Left ventricle myocardium inferior (tissue), 1 donor: Measurements from ENCODE around the gene NUDT17. TPM values are rescaled to one million over a fixed set of nuclear protein-coding genes. Genes with fewer than 3 reads are reported as not detected.

ENCODE experiments used
- DNase-seq: peaks from one replicate; pipeline ENCODE4 v3.0.0-alpha.2; 2020
- H3K27ac ChIP-seq: fragments of 200-600 bp; replicated peaks from 2 replicates; pipeline ENCODE4 v1.8.0; 2021
- H3K27me3 ChIP-seq: fragments of 200-600 bp; 2 replicates; pipeline ENCODE4 v1.8.0; 2021; ENCODE audit warnings: low read depth
- H3K36me3 ChIP-seq: fragments of 200-600 bp; 2 replicates; pipeline ENCODE4 v1.8.0; 2021
- H3K4me1 ChIP-seq: fragments of 200-600 bp; 2 replicates; pipeline ENCODE4 v1.8.0; 2021
- H3K4me3 ChIP-seq: fragments of 200-600 bp; 2 replicates; pipeline ENCODE4 v1.8.0; 2021; ENCODE audit warnings: mild to moderate bottlenecking, moderate library complexity
- H3K9me3 ChIP-seq: fragments of 200-600 bp; replicated peaks from 2 replicates; pipeline ENCODE4 v1.8.0; 2021
- intact Hi-C: fragments of 100-400 bp; cut with micrococcal nuclease; formaldehyde crosslinking; loops from one replicate; pipeline ENCODE4 v1.11.0; 2022
- long read RNA-seq: library from polyadenylated mRNA; unstranded; transcript quantifications from one replicate; pipeline ENCODE4 v2.0.0, GENCODE V29; 2021
- total RNA-seq: library from RNA; stranded (reverse); fragmentation: NEBNext Ultra II Directional; extraction: Animal tissue kit (Norgen Biotek cat#: 25700); gene quantifications from one replicate; pipeline ENCODE4 v1.2.1, GENCODE V29; 2021
- TF ChIP-seq, protein P1 (sequence below): fragments of 200-600 bp; IDR thresholded peaks from 2 replicates; pipeline ENCODE4 v1.8.0; 2021; ENCODE audit warnings: antibody characterized with exemption, mild to moderate bottlenecking, borderline replicate concordance
- donor health status: DM: no; HTN: yes; CAD: no; lungs with severe emphysema.

NUDT17 gene, protein sequence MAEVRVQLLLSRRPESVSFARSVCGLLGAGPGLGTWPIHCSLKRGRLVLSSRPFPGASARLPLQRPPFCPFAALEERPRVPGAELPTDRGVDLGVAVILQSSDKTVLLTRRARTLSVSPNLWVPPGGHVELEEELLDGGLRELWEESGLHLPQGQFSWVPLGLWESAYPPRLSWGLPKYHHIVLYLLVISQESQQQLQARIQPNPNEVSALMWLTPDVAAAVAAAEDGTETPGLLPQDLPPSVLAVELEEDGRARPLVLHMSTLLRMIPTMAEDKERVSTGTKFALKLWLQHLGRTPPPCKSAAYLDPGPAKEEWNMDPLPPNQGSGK
- total RNA-seq, result 2.2 TPM
- long read RNA-seq, partial matches to known transcripts, result 0 of 2 reads
- long read RNA-seq, other reads (novel, unspliced or antisense), result 2 of 2 reads

DNA sequence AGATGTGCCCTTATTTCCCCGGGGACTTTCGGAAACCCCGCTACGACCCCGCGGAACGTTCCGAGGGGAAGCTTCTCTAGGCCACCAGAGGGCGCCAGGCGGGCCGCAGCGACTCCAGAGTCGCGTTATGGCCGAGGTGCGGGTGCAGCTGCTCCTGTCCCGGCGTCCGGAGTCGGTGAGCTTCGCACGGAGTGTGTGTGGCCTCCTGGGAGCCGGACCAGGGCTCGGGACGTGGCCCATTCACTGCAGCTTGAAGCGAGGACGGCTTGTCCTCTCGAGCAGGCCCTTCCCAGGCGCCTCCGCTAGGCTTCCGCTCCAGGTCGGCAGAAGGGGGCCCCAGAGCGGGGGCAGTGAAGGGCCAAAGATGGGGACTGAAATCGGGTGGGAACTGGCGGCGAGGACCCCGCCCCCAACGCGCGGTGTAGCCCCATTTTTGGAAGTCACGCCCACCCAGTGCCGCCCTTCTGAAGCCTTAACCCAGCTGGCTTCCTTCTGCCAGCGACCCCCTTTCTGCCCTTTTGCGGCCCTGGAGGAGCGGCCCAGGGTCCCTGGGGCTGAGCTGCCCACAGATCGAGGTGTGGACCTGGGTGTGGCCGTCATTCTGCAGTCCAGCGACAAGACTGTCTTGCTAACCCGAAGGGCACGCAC is at the start of gene NUDT17:
TSS of gene NUDT17 (plus strand) at position 117 of the 648 bp plus-strand sequence. CDS start at position 128, 11 bp downstream.
- H3K27me3 ChIP-seq, result no peaks in the 10 kb centered on the region
- H3K36me3 ChIP-seq, result peaks cover 49% of the 10 kb centered on the region

DNA sequence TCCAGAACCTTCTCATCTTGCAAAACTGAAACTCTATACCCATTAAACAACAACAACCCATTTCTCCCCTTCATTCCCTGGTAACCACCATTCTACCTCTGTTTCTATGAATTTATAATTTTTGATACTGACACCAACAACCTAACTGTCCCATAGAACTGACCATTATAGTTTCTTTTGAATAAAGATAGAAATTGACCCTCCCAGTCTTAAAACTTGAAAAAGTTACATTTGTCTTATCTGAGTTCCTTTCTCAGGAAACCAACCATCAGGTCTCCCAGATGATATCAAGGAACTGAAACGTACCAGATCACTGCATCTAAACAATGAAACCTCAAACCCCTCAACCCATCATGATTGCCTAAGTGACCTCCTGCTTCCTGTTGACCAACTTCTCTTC is 48.7 kb upstream of the NUDT17 start:
- intact Hi-C loops, result no loop called here
- Histone ChIP-seq H3K36me3 (peaks cover 18% of the 10 kb centered on the region), H3K4me1 (peaks cover 25% of the 10 kb centered on the region), H3K4me3 (no peak overlapping the region), H3K27me3 (no peaks in the 10 kb centered on the region), H3K27ac (no peak overlapping the region), H3K9me3 (peaks cover 15% of the 10 kb centered on the region)
- TF ChIP-seq, protein P1, sequence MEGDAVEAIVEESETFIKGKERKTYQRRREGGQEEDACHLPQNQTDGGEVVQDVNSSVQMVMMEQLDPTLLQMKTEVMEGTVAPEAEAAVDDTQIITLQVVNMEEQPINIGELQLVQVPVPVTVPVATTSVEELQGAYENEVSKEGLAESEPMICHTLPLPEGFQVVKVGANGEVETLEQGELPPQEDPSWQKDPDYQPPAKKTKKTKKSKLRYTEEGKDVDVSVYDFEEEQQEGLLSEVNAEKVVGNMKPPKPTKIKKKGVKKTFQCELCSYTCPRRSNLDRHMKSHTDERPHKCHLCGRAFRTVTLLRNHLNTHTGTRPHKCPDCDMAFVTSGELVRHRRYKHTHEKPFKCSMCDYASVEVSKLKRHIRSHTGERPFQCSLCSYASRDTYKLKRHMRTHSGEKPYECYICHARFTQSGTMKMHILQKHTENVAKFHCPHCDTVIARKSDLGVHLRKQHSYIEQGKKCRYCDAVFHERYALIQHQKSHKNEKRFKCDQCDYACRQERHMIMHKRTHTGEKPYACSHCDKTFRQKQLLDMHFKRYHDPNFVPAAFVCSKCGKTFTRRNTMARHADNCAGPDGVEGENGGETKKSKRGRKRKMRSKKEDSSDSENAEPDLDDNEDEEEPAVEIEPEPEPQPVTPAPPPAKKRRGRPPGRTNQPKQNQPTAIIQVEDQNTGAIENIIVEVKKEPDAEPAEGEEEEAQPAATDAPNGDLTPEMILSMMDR, result no peak
- no peak for DNase-seq

More for the DNA sequence above, at the start of gene NUDT17:
- intact Hi-C loops, result no loop called here
- Histone ChIP-seq H3K9me3 (no peaks in the 10 kb centered on the region), H3K4me1 (peaks cover 18% of the 10 kb centered on the region), H3K4me3 (peak within 1 kb of the TSS; percentile 71), H3K27ac (peak within 1 kb of the TSS; percentile 82)
- TF ChIP-seq, protein P1, result peak; percentile 97
- DNase-seq, result peak; percentile 83

DNA sequence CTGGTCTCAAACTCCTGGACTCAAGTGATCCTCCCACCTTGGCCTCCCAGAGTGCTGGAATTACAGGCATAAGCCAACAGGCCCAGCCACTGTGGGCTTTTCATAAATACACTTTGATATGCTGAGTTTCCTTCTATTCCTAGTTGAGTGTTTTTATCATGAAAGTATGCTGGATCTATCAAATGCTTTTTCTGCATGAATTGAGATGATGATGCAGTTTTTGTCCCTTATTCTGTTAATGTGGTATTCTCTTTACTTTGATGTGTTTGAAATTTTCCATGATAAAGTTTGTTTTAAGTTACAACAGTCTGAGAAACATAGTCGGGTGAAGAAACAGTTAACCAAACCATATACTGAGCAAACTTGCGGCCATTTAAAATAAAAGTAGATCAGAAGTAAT is 45.6 kb upstream of the NUDT17 start:
- Histone ChIP-seq H3K9me3 (peaks cover 15% of the 10 kb centered on the region), H3K4me3 (no peak overlapping the region), H3K4me1 (peaks cover 53% of the 10 kb centered on the region), H3K27ac (peak overlapping the region; percentile 39), H3K36me3 (peaks cover 5% of the 10 kb centered on the region), H3K27me3 (no peaks in the 10 kb centered on the region)
- DNase-seq, result no peak
- intact Hi-C loops, result no loop called here
- TF ChIP-seq, protein P1, result no peak

DNA sequence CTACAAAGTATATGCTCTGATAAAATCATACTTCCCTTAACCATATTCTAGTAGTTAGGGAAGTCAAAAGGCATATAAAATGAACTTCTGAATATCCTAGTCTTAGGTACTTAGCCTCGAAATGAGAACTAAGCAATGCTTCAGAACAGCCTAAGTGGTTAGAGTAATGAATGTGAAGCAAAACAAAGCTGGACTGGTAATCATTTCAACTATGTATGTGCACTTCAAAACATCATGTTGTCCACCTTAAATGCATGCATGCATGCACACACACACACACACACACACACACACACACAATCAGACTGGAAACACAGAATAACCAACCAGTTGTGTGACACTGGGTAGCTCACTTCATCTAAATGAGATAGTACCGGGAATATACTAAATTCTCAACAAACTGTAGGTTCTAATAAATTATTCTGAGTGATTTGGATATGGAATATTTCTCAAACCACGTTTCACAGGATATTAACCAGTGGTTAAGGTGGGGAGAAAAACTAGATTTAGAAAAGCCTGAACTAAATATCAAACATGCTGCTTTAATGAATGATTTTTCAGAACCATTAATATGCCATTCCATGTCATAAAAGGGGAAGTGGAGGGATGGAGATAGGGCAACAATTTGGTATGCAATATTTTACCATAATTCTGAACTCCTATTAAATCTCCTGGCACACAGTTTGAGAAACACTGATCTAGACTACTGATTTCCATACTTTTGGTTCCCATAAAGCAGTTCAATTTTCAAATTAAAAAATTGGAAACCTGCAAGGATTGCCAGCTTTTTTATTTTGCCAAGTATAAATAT is 41.0 kb upstream of the NUDT17 start:
- intact Hi-C loops, result no loop called here
- TF ChIP-seq, protein P1, result no peak
- Histone ChIP-seq H3K27me3 (no peaks in the 10 kb centered on the region), H3K4me3 (no peak overlapping the region), H3K36me3 (no peaks in the 10 kb centered on the region), H3K27ac (peak overlapping the region; percentile 55), H3K4me1 (peaks cover 67% of the 10 kb centered on the region), H3K9me3 (no peaks in the 10 kb centered on the region)
- no peak for DNase-seq

DNA sequence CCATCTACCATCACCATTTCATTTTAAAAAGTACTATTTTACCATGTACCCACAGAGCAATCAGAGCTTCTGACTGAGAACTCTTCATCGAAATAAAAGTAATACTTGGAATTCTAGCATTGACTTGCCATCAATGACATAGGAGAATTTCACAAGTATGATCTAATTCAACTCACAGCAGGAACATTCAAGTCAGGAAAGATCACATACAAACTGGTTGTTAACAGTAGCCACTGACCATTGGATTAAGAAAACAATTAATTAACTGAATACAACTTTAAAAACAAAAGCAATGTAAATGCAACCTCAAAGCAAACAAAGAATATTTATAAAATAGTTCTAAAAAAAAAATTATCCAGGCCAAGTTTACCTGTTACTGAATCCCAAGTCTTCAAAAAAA is 40.4 kb upstream of the NUDT17 start:
- intact Hi-C loops, result no loop called here
- Histone ChIP-seq H3K4me3 (no peak overlapping the region), H3K36me3 (no peaks in the 10 kb centered on the region), H3K9me3 (no peaks in the 10 kb centered on the region), H3K27ac (no peak overlapping the region), H3K4me1 (peaks cover 61% of the 10 kb centered on the region), H3K27me3 (no peaks in the 10 kb centered on the region)
- TF ChIP-seq, protein P1, result no peak
- DNase-seq, result no peak
